HCT116 (cell line): ENCODE measurements around the gene C2orf68. TPM values are rescaled to one million over a fixed set of nuclear protein-coding genes. Genes with fewer than 3 reads are reported as not detected.

ENCODE experiments used
- ATAC-seq: fragments of 200-7000 bp; cut with Tn5 transposase; 2 replicates; pipeline ENCODE4 v1.9.1; 2020; ENCODE audit warnings: mild to moderate bottlenecking, moderate library complexity
- BruUV-seq: library from RNA; stranded (reverse); fragments of 400-500 nt; replicated peaks from 2 replicates; lab custom pipeline; 2021; lab: Mats Ljungman, UMichigan
- CTCF ChIA-PET: fragments of 300-600 bp; sonication (Branson Sonifier 250); formaldehyde crosslinking; loops from one replicate; lab custom pipeline; 2021; ENCODE audit warnings: antibody characterized with exemption; lab: Charles Lee
- POLR2A ChIA-PET: fragments of 300-600, 350-600 bp; sonication (Branson Sonifier 250); formaldehyde crosslinking; loops from one replicate; lab custom pipeline; 2021; ENCODE audit warnings: antibody characterized with exemption; lab: Charles Lee
- RAD21 ChIA-PET, 2 experiments: fragments of 300-600 bp; sonication (Branson Sonifier 250); formaldehyde crosslinking; loops; one replicate each; lab custom pipeline; 2023; ENCODE audit warnings: low total read pairs in 2 of 2; ENCODE audit not compliant: uncharacterized antibody in 2 of 2, unreplicated experiment in 2 of 2, low non-redundant PET in 1 of 2; lab: Charles Lee
- DNase-seq: peaks from one replicate; pipeline ENCODE4 v3.0.0-alpha.2; 2010; ENCODE audit warnings: low read depth, low spot score
- H2AFZ ChIP-seq: fragments of 200-600 bp; shearing (Covaris generic), sonication (generic); 2 replicates; pipeline ENCODE4 v1.6.1; 2017; ENCODE audit warnings: low read depth, mixed run types, mixed read lengths, antibody characterized with exemption, low read length; ENCODE audit not compliant: poor library complexity, severe bottlenecking
- H3K27ac ChIP-seq: 2 replicates; pipeline ENCODE4 v1.5.1; 2012; ENCODE audit warnings: low read depth, low read length
- H3K27me3 ChIP-seq: fragments of 200-600 bp; sonication (generic); 2 replicates; pipeline ENCODE4 v1.6.1; 2016; ENCODE audit warnings: mixed run types, low read length, mixed read lengths; ENCODE audit not compliant: insufficient read depth
- H3K36me3 ChIP-seq, 2 experiments: fragments of 200-500 bp in 1 of 2; fragments of 200-600 bp in 1 of 2; sonication (Bioruptor generic) in 1 of 2; sonication (generic) in 1 of 2; 2 replicates each; pipeline versions ENCODE4 v1.5.1 to v1.6.1; 2014 to 2016; ENCODE audit warnings: low read length in 2 of 2, inconsistent platforms in 1 of 2, mixed read lengths in 1 of 2, mixed run types in 1 of 2; ENCODE audit not compliant: insufficient read depth in 2 of 2, control insufficient read depth in 1 of 2
- H3K4me1 ChIP-seq, 2 experiments: fragments of 200-600 bp in 1 of 2; sonication (generic) in 1 of 2; 2 replicates each; pipeline versions ENCODE4 v1.5.1 to v1.6.1; 2012 to 2017; ENCODE audit warnings: low read length in 2 of 2, inconsistent platforms in 1 of 2, mild to moderate bottlenecking in 1 of 2, mixed read lengths in 1 of 2, mixed run types in 1 of 2, moderate library complexity in 1 of 2; ENCODE audit not compliant: insufficient read depth in 2 of 2, control insufficient read depth in 1 of 2
- H3K4me2 ChIP-seq: fragments of 200-600 bp; sonication (generic); 2 replicates; pipeline ENCODE4 v1.6.1; 2017; ENCODE audit warnings: mixed run types, low read length, mixed read lengths
- H3K4me3 ChIP-seq, 2 experiments: fragments of 200-600 bp in 1 of 2; sonication (generic) in 1 of 2; replicated peaks in 1 of 2; 2 replicates each; pipeline ENCODE4 v1.5.1; 2011 to 2016; ENCODE audit warnings: low read length in 2 of 2, control low read depth in 1 of 2, low read depth in 1 of 2, mild to moderate bottlenecking in 1 of 2, mixed read lengths in 1 of 2, mixed run types in 1 of 2
- H3K79me2 ChIP-seq: fragments of 200-600 bp; sonication (generic); 2 replicates; pipeline ENCODE4 v1.6.1; 2017; ENCODE audit warnings: mild to moderate bottlenecking, mixed run types, low read length, moderate library complexity, mixed read lengths; ENCODE audit not compliant: insufficient read depth
- H3K9ac ChIP-seq: fragments of 200-600 bp; sonication (generic); 2 replicates; pipeline ENCODE4 v1.6.1; 2016; ENCODE audit warnings: low read length, mixed read lengths
- H3K9me2 ChIP-seq: fragments of 200-600 bp; sonication (generic), shearing (Covaris generic); 2 replicates; pipeline ENCODE4 v1.6.1; 2017; ENCODE audit warnings: mixed run types, mild to moderate bottlenecking, moderate library complexity; ENCODE audit not compliant: insufficient read depth
- H3K9me3 ChIP-seq, 2 experiments: fragments of 200-500 bp in 1 of 2; fragments of 200-600 bp in 1 of 2; sonication (Bioruptor generic) in 1 of 2; sonication (generic) in 1 of 2; 2 replicates each; pipeline ENCODE4 v1.6.1; 2014 to 2017; ENCODE audit warnings: low read length in 2 of 2, mixed read lengths in 2 of 2, inconsistent platforms in 1 of 2, low read depth in 1 of 2, mild to moderate bottlenecking in 1 of 2, mixed run types in 1 of 2, moderate library complexity in 1 of 2; ENCODE audit not compliant: control insufficient read depth in 1 of 2, insufficient read depth in 1 of 2
- H4K20me1 ChIP-seq: fragments of 200-600 bp; sonication (generic), shearing (Covaris generic); 2 replicates; pipeline ENCODE4 v1.6.1; 2017; ENCODE audit warnings: mixed run types, mild to moderate bottlenecking, moderate library complexity; ENCODE audit not compliant: insufficient read depth
- CEBPB ChIP-seq: IDR thresholded peaks from 2 replicates; pipeline ENCODE4 v1.6.1; 2012; ENCODE audit warnings: low read depth
- EGR1 ChIP-seq: IDR thresholded peaks from 2 replicates; pipeline ENCODE4 v1.6.1; 2012; ENCODE audit warnings: low read depth
- ELF1 ChIP-seq: IDR thresholded peaks from 2 replicates; pipeline ENCODE4 v1.6.1; 2012; ENCODE audit warnings: low read depth, borderline replicate concordance
- FOSL1 ChIP-seq: IDR thresholded peaks from 2 replicates; pipeline ENCODE4 v1.6.1; 2012; ENCODE audit warnings: low read depth
- JUND ChIP-seq: IDR thresholded peaks from 2 replicates; pipeline ENCODE4 v1.6.1; 2012
- SIN3A ChIP-seq: IDR thresholded peaks from 2 replicates; pipeline ENCODE4 v1.6.1; 2012; ENCODE audit warnings: low read depth
- YY1 ChIP-seq: IDR thresholded peaks from 2 replicates; pipeline ENCODE4 v1.6.1; 2011; ENCODE audit warnings: low read length, low read depth, moderate library complexity, mild to moderate bottlenecking; ENCODE audit not compliant: insufficient replicate concordance; ENCODE audit errors: extremely low read depth
- intact Hi-C: fragments of 100-400 bp; cut with micrococcal nuclease; formaldehyde crosslinking; loops from 2 replicates; pipeline ENCODE4 v1.10.0; 2022
- total RNA-seq: library from RNA; stranded (reverse); gene quantifications from one replicate; pipeline ENCODE4 v1.2.1, GENCODE V29; 2021; ENCODE audit not compliant: unreplicated experiment
- TF ChIP-seq, protein P1 (sequence below): IDR thresholded peaks from 2 replicates; pipeline ENCODE4 v1.6.1; 2012; ENCODE audit warnings: low read depth
- TF ChIP-seq, protein P2 (sequence below): IDR thresholded peaks from 2 replicates; pipeline ENCODE4 v1.6.1; 2012

C2orf68 gene
- total RNA-seq, 1 experiment from 2014 or later: 21.8 TPM

- RAD21 ChIA-PET: no interaction called here
- H3K27ac ChIP-seq: no peak overlapping the region
- H3K36me3 ChIP-seq: peaks cover 46 to 57% of the 10 kb centered on the region in 2 experiments
- BruUV-seq: no TSS peak
- no peak overlapping the region for H3K9ac ChIP-seq
- no peak overlapping the region for H2AFZ ChIP-seq
- intact Hi-C loops: loop anchor here (5.0 kb wide), 1 partner anchor 92 kb away; no protein-coding TSS in a partner anchor
- TF ChIP-seq, protein P1, sequence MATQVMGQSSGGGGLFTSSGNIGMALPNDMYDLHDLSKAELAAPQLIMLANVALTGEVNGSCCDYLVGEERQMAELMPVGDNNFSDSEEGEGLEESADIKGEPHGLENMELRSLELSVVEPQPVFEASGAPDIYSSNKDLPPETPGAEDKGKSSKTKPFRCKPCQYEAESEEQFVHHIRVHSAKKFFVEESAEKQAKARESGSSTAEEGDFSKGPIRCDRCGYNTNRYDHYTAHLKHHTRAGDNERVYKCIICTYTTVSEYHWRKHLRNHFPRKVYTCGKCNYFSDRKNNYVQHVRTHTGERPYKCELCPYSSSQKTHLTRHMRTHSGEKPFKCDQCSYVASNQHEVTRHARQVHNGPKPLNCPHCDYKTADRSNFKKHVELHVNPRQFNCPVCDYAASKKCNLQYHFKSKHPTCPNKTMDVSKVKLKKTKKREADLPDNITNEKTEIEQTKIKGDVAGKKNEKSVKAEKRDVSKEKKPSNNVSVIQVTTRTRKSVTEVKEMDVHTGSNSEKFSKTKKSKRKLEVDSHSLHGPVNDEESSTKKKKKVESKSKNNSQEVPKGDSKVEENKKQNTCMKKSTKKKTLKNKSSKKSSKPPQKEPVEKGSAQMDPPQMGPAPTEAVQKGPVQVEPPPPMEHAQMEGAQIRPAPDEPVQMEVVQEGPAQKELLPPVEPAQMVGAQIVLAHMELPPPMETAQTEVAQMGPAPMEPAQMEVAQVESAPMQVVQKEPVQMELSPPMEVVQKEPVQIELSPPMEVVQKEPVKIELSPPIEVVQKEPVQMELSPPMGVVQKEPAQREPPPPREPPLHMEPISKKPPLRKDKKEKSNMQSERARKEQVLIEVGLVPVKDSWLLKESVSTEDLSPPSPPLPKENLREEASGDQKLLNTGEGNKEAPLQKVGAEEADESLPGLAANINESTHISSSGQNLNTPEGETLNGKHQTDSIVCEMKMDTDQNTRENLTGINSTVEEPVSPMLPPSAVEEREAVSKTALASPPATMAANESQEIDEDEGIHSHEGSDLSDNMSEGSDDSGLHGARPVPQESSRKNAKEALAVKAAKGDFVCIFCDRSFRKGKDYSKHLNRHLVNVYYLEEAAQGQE: no peak
- TF ChIP-seq ELF1 (no peak), FOSL1 (no peak), YY1 (no peak), EGR1 (no peak), CEBPB (no peak), SIN3A (no peak), JUND (no peak)
- TF ChIP-seq, protein P2, sequence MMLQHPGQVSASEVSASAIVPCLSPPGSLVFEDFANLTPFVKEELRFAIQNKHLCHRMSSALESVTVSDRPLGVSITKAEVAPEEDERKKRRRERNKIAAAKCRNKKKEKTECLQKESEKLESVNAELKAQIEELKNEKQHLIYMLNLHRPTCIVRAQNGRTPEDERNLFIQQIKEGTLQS: no peak
- no peaks in the 10 kb centered on the region for H3K27me3 ChIP-seq
- POLR2A ChIA-PET: no interaction called here
- no peaks in the 10 kb centered on the region for H3K9me2 ChIP-seq
- H3K9me3 ChIP-seq: no peaks in the 10 kb centered on the region
- DNase-seq (no peak), ATAC-seq (no peak)
- H3K79me2 ChIP-seq: peaks cover 56% of the 10 kb centered on the region
- H3K4me2 ChIP-seq: no peak overlapping the region
- H3K4me3 ChIP-seq: no peak overlapping the region
- H4K20me1 ChIP-seq: no peaks in the 10 kb centered on the region
- no peaks in the 10 kb centered on the region for H3K4me1 ChIP-seq
- CTCF ChIA-PET: no interaction called here
These were observed 23.1 kb upstream of the C2orf68 start for GRCh38 chr2:85635011-85635410.
